ENCODE results near the gene HEXD. TPM values are rescaled to one million over a fixed set of nuclear protein-coding genes. Genes with fewer than 3 reads are reported as not detected.
"Not testable (repeated sequence)": the region's sequence is repeated elsewhere in the genome, so short reads cannot be mapped to it uniquely, and the experiment has no call there.

The HEXD gene
- total RNA-seq (2012; rRNA removed), result 4.8 and 6.6 TPM in 2 replicates

DNA sequence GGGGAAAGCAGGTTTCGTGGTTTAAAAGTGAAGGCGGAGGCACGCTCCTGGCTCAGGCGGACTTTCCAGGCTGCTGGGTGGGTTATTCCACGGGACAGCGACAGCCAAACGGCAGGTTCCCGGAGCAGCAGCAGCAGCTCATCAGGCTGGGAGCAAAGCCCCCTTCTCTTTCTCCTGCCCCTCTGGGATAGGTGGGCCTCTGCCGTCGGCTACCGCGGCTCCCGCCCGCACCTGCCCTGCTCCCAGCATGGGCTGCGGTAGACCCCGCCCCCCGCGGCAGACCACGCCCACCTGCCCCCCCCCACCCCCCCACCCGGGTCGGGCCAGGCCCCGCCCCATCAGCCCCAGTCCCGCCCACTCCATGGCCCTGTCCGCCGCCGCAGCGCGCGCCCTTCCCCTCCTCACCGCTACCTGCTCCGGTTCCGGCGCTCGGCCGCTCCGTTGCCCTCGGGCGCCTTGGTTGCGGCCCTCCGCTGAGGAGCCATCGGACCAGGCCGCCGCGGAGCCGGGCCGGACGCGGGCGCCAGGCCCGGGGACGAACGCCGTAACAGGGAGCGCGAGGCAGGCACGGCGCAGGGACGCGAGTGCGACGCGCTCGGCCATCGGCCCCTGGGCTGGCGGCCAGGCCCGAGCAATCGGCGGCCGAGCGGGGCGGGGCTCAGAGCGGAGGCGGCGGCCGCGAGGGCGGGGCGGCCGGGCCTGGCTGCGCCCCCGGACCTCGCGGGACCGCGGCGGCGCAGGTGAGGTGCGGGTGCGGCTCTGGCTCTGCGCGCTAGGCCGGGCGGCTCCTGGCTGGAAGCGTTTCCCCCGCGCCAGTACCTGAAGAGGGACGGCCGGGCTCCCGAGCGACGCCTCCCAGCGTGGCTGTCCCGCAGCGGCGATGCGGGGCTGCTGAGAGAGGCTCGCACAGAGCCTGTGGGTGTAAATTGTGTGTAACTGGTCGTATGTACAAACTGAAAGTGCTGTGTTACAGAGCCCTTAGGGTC lies at the start of gene HEXD, which contains the start of gene OGFOD3:
Gene HEXD, plus strand, starts transcription at position 347 of the 986 bp plus-strand sequence. CDS start 1,453 bp downstream, outside the sequence.
Gene OGFOD3, minus strand, starts transcription at position 586 of the 986 bp plus-strand sequence. Its CDS starts 101 bp downstream, at position 485.
- no peaks in the 10 kb centered on the region for H3K9me3 ChIP-seq (replicated peaks; ENCODE audit: low read length)
- peaks cover 5% of the 10 kb centered on the region for H3K4me1 ChIP-seq (ENCODE audit: control insufficient read depth, insufficient read depth, low read length)
- H3K4me2 ChIP-seq (ENCODE audit: low read length), result peak within 1 kb of the TSS; percentile 91
- H3K4me3 ChIP-seq (ENCODE audit: low read length), result peak within 1 kb of the TSS; percentile 100
- peak within 1 kb of the TSS; percentile 93 for H3K9ac ChIP-seq (ENCODE audit: low read depth, low read length)
- no peaks in the 10 kb centered on the region for H3K36me3 ChIP-seq (ENCODE audit: insufficient read depth, low read length)
- H3K27me3 ChIP-seq (ENCODE audit: control insufficient read depth, insufficient read depth, low read length), result no peaks in the 10 kb centered on the region

GRCh38 chr17:82369211-82369610 lies 48.9 kb upstream of the HEXD start:
- H3K36me3 ChIP-seq (ENCODE audit: insufficient read depth, low read length), result no peaks in the 10 kb centered on the region
- peaks cover 59% of the 10 kb centered on the region for H3K27me3 ChIP-seq (ENCODE audit: control insufficient read depth, insufficient read depth, low read length)

DNA sequence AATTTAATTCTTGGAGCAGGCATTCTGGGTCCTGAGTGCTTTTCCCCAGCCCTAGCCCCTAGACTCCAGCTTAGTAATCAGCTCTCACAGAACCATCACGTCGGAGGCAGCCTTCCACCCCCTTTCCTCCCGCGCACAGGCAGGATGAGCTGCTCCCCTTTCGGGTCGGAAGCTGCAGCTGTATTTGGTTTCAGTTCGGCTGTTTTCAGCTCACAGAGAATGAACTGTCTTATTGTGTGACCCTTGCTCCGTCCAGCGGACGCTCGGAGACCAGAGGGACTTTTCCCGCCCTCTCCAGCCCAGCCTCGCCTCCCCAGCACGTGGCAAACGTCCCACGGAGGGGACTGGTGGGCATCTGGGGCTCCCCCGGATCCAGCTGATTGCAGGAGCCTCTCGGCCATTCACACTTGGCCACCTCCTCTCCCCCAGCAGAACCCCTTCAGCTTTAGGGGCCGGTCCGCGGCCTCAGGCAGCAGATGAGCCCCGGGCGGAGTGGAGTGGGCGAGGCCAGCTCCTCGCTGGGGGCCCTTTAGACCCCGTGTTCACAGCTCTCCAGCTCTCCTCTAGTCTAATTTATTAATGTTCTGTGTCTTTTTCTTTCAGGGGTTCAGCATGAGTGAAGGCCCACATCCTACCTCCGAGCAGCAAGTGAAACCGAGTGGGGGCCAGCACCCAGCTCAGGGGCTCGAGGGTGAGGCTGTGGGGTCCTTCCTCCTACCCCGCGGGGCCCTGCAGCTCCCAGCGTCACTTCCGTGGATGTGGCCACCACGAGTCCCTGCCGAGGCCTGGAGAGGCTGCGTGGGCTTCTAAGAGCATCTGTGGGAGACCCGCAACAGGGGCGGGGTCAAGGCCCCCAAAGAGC lies 47.4 kb upstream of the HEXD start:
- peaks cover 54% of the 10 kb centered on the region for H3K27me3 ChIP-seq (ENCODE audit: control insufficient read depth, insufficient read depth, low read length)
- H3K9ac ChIP-seq (ENCODE audit: low read depth, low read length), result no peak overlapping the region

More at GRCh38 chr17:82369211-82369610, 48.9 kb upstream of the HEXD start:
- Histone ChIP-seq H3K4me1 (ENCODE audit: control insufficient read depth, insufficient read depth, low read length) (peaks cover 25% of the 10 kb centered on the region), H3K9me3 (replicated peaks; ENCODE audit: low read length) (no peaks in the 10 kb centered on the region), H3K4me3 (ENCODE audit: low read length) (no peak overlapping the region), H3K4me2 (ENCODE audit: low read length) (no peak overlapping the region), H3K9ac (ENCODE audit: low read depth, low read length) (no peak overlapping the region)

GRCh38 chr17:82371333-82372248 lies 46.6 kb upstream of the HEXD start, which contains the start of gene UTS2R:
Gene UTS2R (plus strand): TSS chr17:82371765. CDS start chr17:82374325, 2,560 bp downstream.
- peak within 1 kb of the TSS; percentile 68 for H3K4me3 ChIP-seq (ENCODE audit: low read length)
- H3K27me3 ChIP-seq (ENCODE audit: control insufficient read depth, insufficient read depth, low read length), result peaks cover 49% of the 10 kb centered on the region
- H3K9ac ChIP-seq (ENCODE audit: low read depth, low read length), result no peak within 1 kb of the TSS

More for the DNA sequence above, 47.4 kb upstream of the HEXD start:
- H3K36me3 ChIP-seq (ENCODE audit: insufficient read depth, low read length), result no peaks in the 10 kb centered on the region
- peak overlapping the region; percentile 85 for H3K4me2 ChIP-seq (ENCODE audit: low read length)
- peaks cover 25% of the 10 kb centered on the region for H3K4me1 ChIP-seq (ENCODE audit: control insufficient read depth, insufficient read depth, low read length)
- no peaks in the 10 kb centered on the region for H3K9me3 ChIP-seq (replicated peaks; ENCODE audit: low read length)
- peak overlapping the region; percentile 68 for H3K4me3 ChIP-seq (ENCODE audit: low read length)

GRCh38 chr17:82372249-82373071 lies 45.7 kb upstream of the HEXD start:
- Histone ChIP-seq H3K9ac (ENCODE audit: low read depth, low read length) (no peak overlapping the region), H3K4me2 (ENCODE audit: low read length) (peak overlapping the region; percentile 85), H3K9me3 (replicated peaks; ENCODE audit: low read length) (no peaks in the 10 kb centered on the region), H3K4me1 (ENCODE audit: control insufficient read depth, insufficient read depth, low read length) (peaks cover 25% of the 10 kb centered on the region), H3K4me3 (ENCODE audit: low read length) (peak overlapping the region; percentile 17), H3K36me3 (ENCODE audit: insufficient read depth, low read length) (no peaks in the 10 kb centered on the region), H3K27me3 (ENCODE audit: control insufficient read depth, insufficient read depth, low read length) (peaks cover 43% of the 10 kb centered on the region)

More at GRCh38 chr17:82371333-82372248, 46.6 kb upstream of the HEXD start, which contains the start of gene UTS2R:
- peaks cover 25% of the 10 kb centered on the region for H3K4me1 ChIP-seq (ENCODE audit: control insufficient read depth, insufficient read depth, low read length)
- no peaks in the 10 kb centered on the region for H3K36me3 ChIP-seq (ENCODE audit: insufficient read depth, low read length)
- H3K4me2 ChIP-seq (ENCODE audit: low read length), result peak within 1 kb of the TSS; percentile 85
- H3K9me3 ChIP-seq (replicated peaks; ENCODE audit: low read length), result no peaks in the 10 kb centered on the region

GRCh38 chr17:82373072-82373452 lies 45.1 kb upstream of the HEXD start:
- H3K4me3 ChIP-seq (ENCODE audit: low read length); H3K36me3 ChIP-seq (ENCODE audit: insufficient read depth, low read length); H3K9me3 ChIP-seq (replicated peaks; ENCODE audit: low read length); H3K9ac ChIP-seq (ENCODE audit: low read depth, low read length); H3K4me2 ChIP-seq (ENCODE audit: low read length): not testable (repeated sequence)
- Histone ChIP-seq H3K4me1 (ENCODE audit: control insufficient read depth, insufficient read depth, low read length) (peaks cover 25% of the 10 kb centered on the region), H3K27me3 (ENCODE audit: control insufficient read depth, insufficient read depth, low read length) (peaks cover 42% of the 10 kb centered on the region)

GRCh38 chr17:82373731-82374625 lies 44.2 kb upstream of the HEXD start:
- Histone ChIP-seq H3K4me1 (ENCODE audit: control insufficient read depth, insufficient read depth, low read length) (peaks cover 25% of the 10 kb centered on the region), H3K9me3 (replicated peaks; ENCODE audit: low read length) (no peaks in the 10 kb centered on the region), H3K36me3 (ENCODE audit: insufficient read depth, low read length) (no peaks in the 10 kb centered on the region), H3K4me2 (ENCODE audit: low read length) (no peak overlapping the region), H3K4me3 (ENCODE audit: low read length) (no peak overlapping the region), H3K27me3 (ENCODE audit: control insufficient read depth, insufficient read depth, low read length) (peaks cover 49% of the 10 kb centered on the region), H3K9ac (ENCODE audit: low read depth, low read length) (no peak overlapping the region)

DNA sequence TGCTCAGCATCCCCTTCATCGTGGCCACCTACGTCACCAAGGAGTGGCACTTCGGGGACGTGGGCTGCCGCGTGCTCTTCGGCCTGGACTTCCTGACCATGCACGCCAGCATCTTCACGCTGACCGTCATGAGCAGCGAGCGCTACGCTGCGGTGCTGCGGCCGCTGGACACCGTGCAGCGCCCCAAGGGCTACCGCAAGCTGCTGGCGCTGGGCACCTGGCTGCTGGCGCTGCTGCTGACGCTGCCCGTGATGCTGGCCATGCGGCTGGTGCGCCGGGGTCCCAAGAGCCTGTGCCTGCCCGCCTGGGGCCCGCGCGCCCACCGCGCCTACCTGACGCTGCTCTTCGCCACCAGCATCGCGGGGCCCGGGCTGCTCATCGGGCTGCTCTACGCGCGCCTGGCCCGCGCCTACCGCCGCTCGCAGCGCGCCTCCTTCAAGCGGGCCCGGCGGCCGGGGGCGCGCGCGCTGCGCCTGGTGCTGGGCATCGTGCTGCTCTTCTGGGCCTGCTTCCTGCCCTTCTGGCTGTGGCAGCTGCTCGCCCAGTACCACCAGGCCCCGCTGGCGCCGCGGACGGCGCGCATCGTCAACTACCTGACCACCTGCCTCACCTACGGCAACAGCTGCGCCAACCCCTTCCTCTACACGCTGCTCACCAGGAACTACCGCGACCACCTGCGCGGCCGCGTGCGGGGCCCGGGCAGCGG lies 43.4 kb upstream of the HEXD start:
- H3K9me3 ChIP-seq (replicated peaks; ENCODE audit: low read length), result no peaks in the 10 kb centered on the region
- H3K4me2 ChIP-seq (ENCODE audit: low read length), result no peak overlapping the region
- H3K9ac ChIP-seq (ENCODE audit: low read depth, low read length), result no peak overlapping the region
- H3K4me1 ChIP-seq (ENCODE audit: control insufficient read depth, insufficient read depth, low read length), result peaks cover 25% of the 10 kb centered on the region
- H3K4me3 ChIP-seq (ENCODE audit: low read length), result no peak overlapping the region
- peaks cover 48% of the 10 kb centered on the region for H3K27me3 ChIP-seq (ENCODE audit: control insufficient read depth, insufficient read depth, low read length)
- no peaks in the 10 kb centered on the region for H3K36me3 ChIP-seq (ENCODE audit: insufficient read depth, low read length)

Measured in skeletal muscle satellite cell (primary cell).